ENCODE measurements around the gene KLK8.
"Not testable (repeated sequence)": the region's sequence is repeated elsewhere in the genome, so short reads cannot be mapped to it uniquely, and the experiment has no call there.

The KLK8 gene

DNA sequence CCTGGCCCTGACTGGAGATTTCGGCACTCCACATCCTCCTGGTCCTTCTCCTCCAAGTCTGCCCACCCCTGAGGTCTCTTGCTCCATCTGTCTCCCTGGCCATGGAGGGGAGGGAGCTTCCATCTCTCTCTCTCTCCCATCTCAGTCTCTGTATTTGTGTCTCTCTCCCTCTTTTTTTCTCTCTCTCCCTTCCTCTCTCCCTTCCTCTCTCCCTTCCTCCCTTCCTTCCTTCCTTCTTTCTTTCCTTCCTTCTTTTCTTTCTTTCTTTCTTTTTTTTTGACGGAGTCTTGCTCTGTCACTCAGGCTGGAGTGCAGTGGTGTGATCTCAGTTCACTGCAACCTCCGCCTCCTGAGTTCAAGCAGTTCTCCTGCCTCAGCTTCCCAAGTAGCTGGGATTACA lies 31.6 kb downstream of the KLK8 start:
- H3K9ac ChIP-seq (ENCODE audit: low read depth, low read length, poor library complexity); H4K91ac ChIP-seq (ENCODE audit: low read depth, low read length, poor library complexity); H2BK12ac ChIP-seq (ENCODE audit: low read length); H3K14ac ChIP-seq (ENCODE audit: low read length); H3K27ac ChIP-seq (replicated peaks; ENCODE audit: low read length); H3K4ac ChIP-seq (ENCODE audit: low read length); H2AFZ ChIP-seq (ENCODE audit: low read length); H3K23ac ChIP-seq (ENCODE audit: low read depth, low read length, poor library complexity); H3K36me3 ChIP-seq (replicated peaks in 1 of 2; ENCODE audit: control insufficient read depth in 2 of 2, insufficient read depth in 2 of 2, low read length in 2 of 2); H3K79me1 ChIP-seq (ENCODE audit: low read depth, low read length); H3K4me3 ChIP-seq (ENCODE audit: low read length in 2 of 2); H4K8ac ChIP-seq (ENCODE audit: low read depth, low read length); H3K27me3 ChIP-seq (ENCODE audit: control insufficient read depth in 3 of 3, insufficient read depth in 3 of 3, low read depth in 1 of 3, low read length in 3 of 3); DNase-seq (ENCODE audit: low spot score); H3K9me3 ChIP-seq (replicated peaks in 1 of 2; ENCODE audit: control insufficient read depth in 2 of 2, insufficient read depth in 1 of 2, low read depth in 1 of 2, low read length in 2 of 2); H2BK120ac ChIP-seq (ENCODE audit: low read depth, low read length); H3K4me2 ChIP-seq (ENCODE audit: insufficient read depth, low read length, poor library complexity, severe bottlenecking): not testable (repeated sequence)
- WGBS, 2 donors (ENCODE audit: extremely low coverage in 2 of 2, insufficient read length in 2 of 2, insufficient replicate concordance in 1 of 2) = no CpG with 5 or more reads among the region's 3 CpGs
- H2BK15ac ChIP-seq (ENCODE audit: low read length) = peak overlapping the region; percentile 98
- H3K18ac ChIP-seq (ENCODE audit: low read length) = peak overlapping the region; percentile 92
- H2BK5ac ChIP-seq (ENCODE audit: low read length) = peak overlapping the region; percentile 2
- peak overlapping the region; percentile 92 for H2AK5ac ChIP-seq (ENCODE audit: low read depth, low read length)
- H3K4me1 ChIP-seq (ENCODE audit: control insufficient read depth in 2 of 2, insufficient read depth in 1 of 2, low read depth in 1 of 2, low read length in 2 of 2) = peaks cover 0 to 15% of the 10 kb centered on the region in 2 donors

- Histone ChIP-seq H2BK12ac (ENCODE audit: low read length) (peak within 1 kb of the TSS; percentile 95), H3K9ac (ENCODE audit: low read depth, low read length, poor library complexity) (peak within 1 kb of the TSS; percentile 54), H3K18ac (ENCODE audit: low read length) (peak within 1 kb of the TSS; percentile 92), H2BK15ac (ENCODE audit: low read length) (peak within 1 kb of the TSS; percentile 98), H4K91ac (ENCODE audit: low read depth, low read length, poor library complexity) (no peak within 1 kb of the TSS), H3K27me3 (ENCODE audit: control insufficient read depth in 3 of 3, insufficient read depth in 3 of 3, low read depth in 1 of 3, low read length in 3 of 3) (peaks cover 0 to 2% (median 0%) of the 10 kb centered on the region in 3 experiments), H2BK5ac (ENCODE audit: low read length) (peak within 1 kb of the TSS; percentile 2), H3K4me2 (ENCODE audit: insufficient read depth, low read length, poor library complexity, severe bottlenecking) (no peak within 1 kb of the TSS), H4K8ac (ENCODE audit: low read depth, low read length) (peak within 1 kb of the TSS; percentile 27), H2BK120ac (ENCODE audit: low read depth, low read length) (no peak within 1 kb of the TSS), H3K23ac (ENCODE audit: low read depth, low read length, poor library complexity) (peak within 1 kb of the TSS; percentile 77), H2AK5ac (ENCODE audit: low read depth, low read length) (peak within 1 kb of the TSS; percentile 92), H2AFZ (ENCODE audit: low read length) (peak within 1 kb of the TSS; percentile 29), H3K4me1 (ENCODE audit: control insufficient read depth in 2 of 2, insufficient read depth in 1 of 2, low read depth in 1 of 2, low read length in 2 of 2) (peaks cover 0 to 15% of the 10 kb centered on the region in 2 donors), H3K27ac (replicated peaks; ENCODE audit: low read length) (no peak within 1 kb of the TSS), H3K4me3 (ENCODE audit: low read length in 2 of 2) (no peak within 1 kb of the TSS), H3K9me3 (replicated peaks in 1 of 2; ENCODE audit: control insufficient read depth in 2 of 2, insufficient read depth in 1 of 2, low read depth in 1 of 2, low read length in 2 of 2) (no peaks in the 10 kb centered on the region), H3K4ac (ENCODE audit: low read length) (peak within 1 kb of the TSS; percentile 61), H3K36me3 (replicated peaks in 1 of 2; ENCODE audit: control insufficient read depth in 2 of 2, insufficient read depth in 2 of 2, low read length in 2 of 2) (no peaks in the 10 kb centered on the region), H3K79me1 (ENCODE audit: low read depth, low read length) (no peaks in the 10 kb centered on the region), H3K14ac (ENCODE audit: low read length) (no peak within 1 kb of the TSS)
- no peak for DNase-seq (ENCODE audit: low spot score)
- no CpG with 5 or more reads among the region's 19 CpGs for WGBS, 2 donors (ENCODE audit: extremely low coverage in 2 of 2, insufficient read length in 2 of 2, insufficient replicate concordance in 1 of 2)
Observed at GRCh38 chr19:50969413-50969760, 32.0 kb downstream of the KLK8 start, which contains the start of gene KLK6. Gene KLK6 (minus strand): TSS chr19:50969591. CDS start chr19:50968104, 1,487 bp downstream.

DNA sequence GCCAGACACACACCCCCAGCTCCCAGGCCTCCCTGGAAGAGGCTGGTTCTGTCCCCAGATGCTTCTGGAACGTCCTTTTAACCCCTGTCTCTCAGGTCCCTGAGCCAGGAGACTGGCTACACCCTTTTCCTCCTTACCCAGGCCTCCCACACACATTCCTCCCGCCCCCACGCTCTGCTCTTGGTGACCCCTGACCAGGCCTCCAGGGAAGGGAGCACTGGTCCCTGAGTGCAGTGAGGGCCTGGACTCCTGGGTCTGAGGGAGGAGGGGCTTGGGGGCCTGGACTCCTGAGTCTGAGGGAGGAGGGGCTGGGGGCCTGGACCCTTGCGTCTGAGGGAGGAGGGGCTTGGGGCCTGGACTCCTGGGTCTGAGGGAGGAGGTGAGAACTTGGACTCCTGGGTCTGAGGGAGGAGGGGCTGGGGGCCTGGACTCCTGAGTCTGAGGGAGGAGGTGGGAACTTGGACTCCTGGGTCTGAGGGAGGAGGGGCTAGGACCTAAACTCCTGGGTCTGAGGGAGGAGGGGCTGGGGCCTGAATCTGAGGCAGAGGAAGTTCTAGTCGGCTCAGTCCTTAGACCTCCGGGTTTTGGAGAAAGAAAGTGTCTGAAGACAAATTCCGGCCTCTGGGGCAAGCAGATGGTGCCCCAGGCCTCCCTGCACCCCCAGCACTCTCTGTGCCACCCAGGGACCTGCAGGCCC lies 32.5 kb downstream of the KLK8 start:
- Histone ChIP-seq H3K4me3 (ENCODE audit: low read length in 2 of 2) (no peak overlapping the region), H3K27ac (replicated peaks; ENCODE audit: low read length) (no peak overlapping the region), H4K8ac (ENCODE audit: low read depth, low read length) (no peak overlapping the region), H2BK5ac (ENCODE audit: low read length) (peak overlapping the region; percentile 2), H3K23ac (ENCODE audit: low read depth, low read length, poor library complexity) (peak overlapping the region; percentile 77), H3K9ac (ENCODE audit: low read depth, low read length, poor library complexity) (peak overlapping the region; percentile 54), H2BK15ac (ENCODE audit: low read length) (peak overlapping the region; percentile 98), H3K27me3 (ENCODE audit: control insufficient read depth in 3 of 3, insufficient read depth in 3 of 3, low read depth in 1 of 3, low read length in 3 of 3) (peaks cover 0 to 2% (median 0%) of the 10 kb centered on the region in 3 experiments), H3K36me3 (replicated peaks in 1 of 2; ENCODE audit: control insufficient read depth in 2 of 2, insufficient read depth in 2 of 2, low read length in 2 of 2) (no peaks in the 10 kb centered on the region), H3K4me2 (ENCODE audit: insufficient read depth, low read length, poor library complexity, severe bottlenecking) (no peak overlapping the region), H2AK5ac (ENCODE audit: low read depth, low read length) (peak overlapping the region; percentile 92), H2BK120ac (ENCODE audit: low read depth, low read length) (no peak overlapping the region), H3K14ac (ENCODE audit: low read length) (no peak overlapping the region), H2AFZ (ENCODE audit: low read length) (peak overlapping the region; percentile 29), H3K4me1 (ENCODE audit: control insufficient read depth in 2 of 2, insufficient read depth in 1 of 2, low read depth in 1 of 2, low read length in 2 of 2) (peaks cover 0 to 15% of the 10 kb centered on the region in 2 donors), H2BK12ac (ENCODE audit: low read length) (peak overlapping the region; percentile 95), H3K4ac (ENCODE audit: low read length) (peak overlapping the region; percentile 61), H3K79me1 (ENCODE audit: low read depth, low read length) (no peaks in the 10 kb centered on the region), H3K9me3 (replicated peaks in 1 of 2; ENCODE audit: control insufficient read depth in 2 of 2, insufficient read depth in 1 of 2, low read depth in 1 of 2, low read length in 2 of 2) (no peaks in the 10 kb centered on the region), H3K18ac (ENCODE audit: low read length) (peak overlapping the region; percentile 92), H4K91ac (ENCODE audit: low read depth, low read length, poor library complexity) (no peak overlapping the region)
- no peak for DNase-seq (ENCODE audit: low spot score)
- WGBS, 2 donors (ENCODE audit: extremely low coverage in 2 of 2, insufficient read length in 2 of 2, insufficient replicate concordance in 1 of 2) = no CpG with 5 or more reads among the region's 7 CpGs

GRCh38 chr19:50967929-50968715 lies 33.3 kb downstream of the KLK8 start:
- Histone ChIP-seq H4K91ac (ENCODE audit: low read depth, low read length, poor library complexity) (no peak overlapping the region), H3K9ac (ENCODE audit: low read depth, low read length, poor library complexity) (peak overlapping the region; percentile 39), H3K27me3 (ENCODE audit: control insufficient read depth in 3 of 3, insufficient read depth in 3 of 3, low read depth in 1 of 3, low read length in 3 of 3) (peaks cover 0 to 2% (median 0%) of the 10 kb centered on the region in 3 experiments), H3K4me3 (ENCODE audit: low read length in 2 of 2) (no peak overlapping the region), H3K4me1 (ENCODE audit: control insufficient read depth in 2 of 2, insufficient read depth in 1 of 2, low read depth in 1 of 2, low read length in 2 of 2) (peaks cover 0 to 15% of the 10 kb centered on the region in 2 donors), H3K18ac (ENCODE audit: low read length) (peak overlapping the region; percentile 61), H4K8ac (ENCODE audit: low read depth, low read length) (no peak overlapping the region), H2BK12ac (ENCODE audit: low read length) (no peak overlapping the region), H3K27ac (replicated peaks; ENCODE audit: low read length) (no peak overlapping the region), H3K9me3 (replicated peaks in 1 of 2; ENCODE audit: control insufficient read depth in 2 of 2, insufficient read depth in 1 of 2, low read depth in 1 of 2, low read length in 2 of 2) (no peaks in the 10 kb centered on the region), H3K23ac (ENCODE audit: low read depth, low read length, poor library complexity) (no peak overlapping the region), H2BK15ac (ENCODE audit: low read length) (no peak overlapping the region), H2AFZ (ENCODE audit: low read length) (no peak overlapping the region), H3K4me2 (ENCODE audit: insufficient read depth, low read length, poor library complexity, severe bottlenecking) (no peak overlapping the region), H2BK5ac (ENCODE audit: low read length) (no peak overlapping the region), H3K79me1 (ENCODE audit: low read depth, low read length) (no peaks in the 10 kb centered on the region), H3K14ac (ENCODE audit: low read length) (no peak overlapping the region), H2BK120ac (ENCODE audit: low read depth, low read length) (no peak overlapping the region), H2AK5ac (ENCODE audit: low read depth, low read length) (no peak overlapping the region), H3K36me3 (replicated peaks in 1 of 2; ENCODE audit: control insufficient read depth in 2 of 2, insufficient read depth in 2 of 2, low read length in 2 of 2) (no peaks in the 10 kb centered on the region), H3K4ac (ENCODE audit: low read length) (no peak overlapping the region)
- 100% methylated on average over 1 of the region's 20 CpGs; no CpG with 5 or more reads in 1 of the 2 donors for WGBS, 2 donors (ENCODE audit: extremely low coverage in 2 of 2, insufficient read length in 2 of 2, insufficient replicate concordance in 1 of 2)
- DNase-seq (ENCODE audit: low spot score) = no peak
